ENCODE data around the gene RAF1. TPM values are rescaled to one million over a fixed set of nuclear protein-coding genes. Genes with fewer than 3 reads are reported as not detected.

The RAF1 gene
- total and polyA plus RNA-seq, 3 donors from 2014 or later = 68.7 to 138 (median 133) TPM

- Histone ChIP-seq H3K4me3 (no peak overlapping the region), H3K9me3 (no peaks in the 10 kb centered on the region), H3K36me3 (ENCODE audit: low read depth, missing control alignments) (no peaks in the 10 kb centered on the region), H3K27me3 (no peaks in the 10 kb centered on the region), H3K4me1 (peaks cover 4% of the 10 kb centered on the region), H3K27ac (no peak overlapping the region)
- intact Hi-C loops (cut with DNase I; ENCODE audit: low total_unique reads) = no loop called here
- DNase-seq = no peak
- 84 to 88% methylated on average over 6 of the region's 6 CpGs for WGBS, 2 donors
- TF ChIP-seq CTCF (IDR thresholded peaks at IDR 0.05) = no peak
- no peak for TF ChIP-seq POLR2A (IDR thresholded peaks at IDR 0.05)
Observed at GRCh38 chr3:12569836-12570235, 94.1 kb downstream of the RAF1 start.

GRCh38 chr3:12568747-12569146, 95.2 kb downstream of the RAF1 start:
- DNase-seq = no peak
- no peak for TF ChIP-seq CTCF (IDR thresholded peaks at IDR 0.05)
- no peak for TF ChIP-seq POLR2A (IDR thresholded peaks at IDR 0.05)
- Histone ChIP-seq H3K9me3 (no peaks in the 10 kb centered on the region), H3K36me3 (ENCODE audit: low read depth, missing control alignments) (no peaks in the 10 kb centered on the region), H3K27ac (no peak overlapping the region), H3K4me1 (no peaks in the 10 kb centered on the region), H3K27me3 (no peaks in the 10 kb centered on the region), H3K4me3 (no peak overlapping the region)
- intact Hi-C loops (cut with DNase I; ENCODE audit: low total_unique reads) = no loop called here
- WGBS, 2 donors = 80 to 89% methylated on average over 3 of the region's 3 CpGs

GRCh38 chr3:12566976-12567375, 96.9 kb downstream of the RAF1 start:
- H3K4me1 ChIP-seq = peaks cover 8% of the 10 kb centered on the region
- intact Hi-C loops (cut with DNase I; ENCODE audit: low total_unique reads) = no loop called here
- no peaks in the 10 kb centered on the region for H3K9me3 ChIP-seq
- no peaks in the 10 kb centered on the region for H3K27me3 ChIP-seq
- DNase-seq = no peak
- no peak for TF ChIP-seq CTCF (IDR thresholded peaks at IDR 0.05)
- TF ChIP-seq POLR2A (IDR thresholded peaks at IDR 0.05) = no peak
- H3K4me3 ChIP-seq = no peak overlapping the region
- H3K27ac ChIP-seq = no peak overlapping the region
- H3K36me3 ChIP-seq (ENCODE audit: low read depth, missing control alignments) = no peaks in the 10 kb centered on the region

GRCh38 chr3:12562451-12562850, 101.5 kb downstream of the RAF1 start:
- TF ChIP-seq CTCF (IDR thresholded peaks at IDR 0.05) = no peak
- no peak for TF ChIP-seq POLR2A (IDR thresholded peaks at IDR 0.05)
- intact Hi-C loops (cut with DNase I; ENCODE audit: low total_unique reads) = no loop called here
- Histone ChIP-seq H3K36me3 (ENCODE audit: low read depth, missing control alignments) (no peaks in the 10 kb centered on the region), H3K4me1 (peaks cover 24% of the 10 kb centered on the region), H3K27ac (no peak overlapping the region), H3K9me3 (no peaks in the 10 kb centered on the region), H3K27me3 (no peaks in the 10 kb centered on the region), H3K4me3 (no peak overlapping the region)
- DNase-seq = no peak
- 65 to 82% methylated on average over 1 of the region's 1 CpG for WGBS, 2 donors

GRCh38 chr3:12561397-12561796, 102.5 kb downstream of the RAF1 start:
- Histone ChIP-seq H3K4me1 (peaks cover 24% of the 10 kb centered on the region), H3K27me3 (no peaks in the 10 kb centered on the region), H3K9me3 (no peaks in the 10 kb centered on the region), H3K4me3 (no peak overlapping the region), H3K27ac (no peak overlapping the region), H3K36me3 (ENCODE audit: low read depth, missing control alignments) (no peaks in the 10 kb centered on the region)
- TF ChIP-seq CTCF (IDR thresholded peaks at IDR 0.05) = no peak
- no peak for TF ChIP-seq POLR2A (IDR thresholded peaks at IDR 0.05)
- 75 to 90% methylated on average over 2 of the region's 2 CpGs for WGBS, 2 donors
- intact Hi-C loops (cut with DNase I; ENCODE audit: low total_unique reads) = no loop called here
- DNase-seq = no peak
